HG03039 (cell line): ENCODE measurements around the gene RNF149.
"Not testable (repeated sequence)": the region's sequence is repeated elsewhere in the genome, so short reads cannot be mapped to it uniquely, and the experiment has no call there.

ENCODE experiments used
- ATAC-seq: cut with Tn5 transposase; IDR thresholded peaks from one replicate; pipeline ENCODE4 v1.9.1; 2021; ENCODE audit warnings: mild to moderate bottlenecking, moderate library complexity; ENCODE audit not compliant: unreplicated experiment

RNF149 gene

GRCh38 chr2:101308432-101309210 is at the start of gene RNF149:
Gene RNF149 (minus strand): TSS chr2:101308701. CDS start chr2:101308588, 113 bp downstream.
- peak; percentile 61 for ATAC-seq

- no peak for ATAC-seq
Observed at GRCh38 chr2:101357376-101357775, 48.9 kb upstream of the RNF149 start.

- ATAC-seq, result no peak
Observed at GRCh38 chr2:101356521-101356920, 48.0 kb upstream of the RNF149 start.

GRCh38 chr2:101356055-101356454 is 47.6 kb upstream of the RNF149 start:
- no peak for ATAC-seq

- no peak for ATAC-seq
Observed at GRCh38 chr2:101355401-101356054, 47.0 kb upstream of the RNF149 start.

- ATAC-seq, result no peak
Observed at GRCh38 chr2:101354420-101355311, 46.2 kb upstream of the RNF149 start.

- not testable (repeated sequence) for ATAC-seq
Observed at GRCh38 chr2:101352631-101353030, 44.1 kb upstream of the RNF149 start.

GRCh38 chr2:101351207-101351606 is 42.7 kb upstream of the RNF149 start:
- no peak for ATAC-seq

- ATAC-seq, result no peak
Observed at GRCh38 chr2:101349893-101350662, 41.6 kb upstream of the RNF149 start.

- no peak for ATAC-seq
Observed at GRCh38 chr2:101348883-101349282, 40.4 kb upstream of the RNF149 start.

GRCh38 chr2:101346909-101347308 is 38.4 kb upstream of the RNF149 start:
- ATAC-seq, result no peak

- no peak for ATAC-seq
Observed at GRCh38 chr2:101344137-101344536, 35.6 kb upstream of the RNF149 start.

GRCh38 chr2:101342625-101343008 is 34.1 kb upstream of the RNF149 start:
- no peak for ATAC-seq

GRCh38 chr2:101341901-101342624 is 33.6 kb upstream of the RNF149 start:
- ATAC-seq, result no peak

- no peak for ATAC-seq
Observed at GRCh38 chr2:101341421-101341820, 32.9 kb upstream of the RNF149 start.

- ATAC-seq, result no peak
Observed at GRCh38 chr2:101340141-101340551, 31.6 kb upstream of the RNF149 start.

- no peak for ATAC-seq
Observed at GRCh38 chr2:101339266-101339880, 30.9 kb upstream of the RNF149 start.

- no peak for ATAC-seq
Observed at GRCh38 chr2:101337877-101338276, 29.4 kb upstream of the RNF149 start.
